HG02798 (cell line): ENCODE results near the gene MANF.

Experiments used
- ATAC-seq: cut with Tn5 transposase; IDR thresholded peaks from one replicate; pipeline ENCODE4 v1.9.1; 2021; ENCODE audit warnings: mild to moderate bottlenecking; ENCODE audit not compliant: unreplicated experiment, poor library complexity

Gene MANF

GRCh38 chr3:51388286-51389029, 3.4 kb downstream of the MANF start:
- ATAC-seq: no peak

DNA sequence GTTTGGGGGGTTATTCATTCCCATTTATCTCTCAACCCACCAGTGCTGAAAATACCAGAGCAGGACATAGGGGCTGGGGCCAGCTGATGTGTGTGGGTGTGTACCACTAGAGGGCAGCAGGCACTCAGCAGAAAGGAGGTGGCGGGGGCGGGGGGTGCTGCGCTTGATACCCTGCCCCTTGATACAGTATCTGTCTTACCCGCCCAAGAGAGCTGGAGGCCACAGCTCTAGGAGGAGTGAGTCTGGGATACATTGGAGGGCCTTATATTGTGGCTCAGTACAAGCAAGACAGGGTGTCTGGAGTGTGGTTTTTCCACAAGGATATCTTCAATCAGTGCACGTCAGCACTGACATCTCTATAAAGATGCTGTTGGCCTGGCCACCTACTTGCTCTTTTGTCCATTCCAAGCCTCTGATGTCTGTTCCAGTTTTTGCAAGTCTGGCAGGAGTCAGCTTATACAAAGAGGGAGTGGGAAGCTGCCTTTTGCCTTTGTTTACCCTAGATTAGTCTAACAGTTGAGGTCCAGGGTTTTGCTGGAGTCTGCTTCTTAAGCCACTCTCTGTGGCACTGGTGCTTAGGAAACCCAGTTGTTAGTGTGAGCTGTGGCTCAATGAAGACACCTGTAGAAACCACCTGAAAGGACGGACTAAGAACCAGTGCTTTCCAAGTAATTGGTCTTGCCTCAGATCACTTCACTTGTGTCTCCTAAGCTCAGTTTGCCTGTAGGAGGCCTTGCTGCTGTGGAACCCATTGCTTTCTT, 4.5 kb downstream of the MANF start:
- ATAC-seq: no peak

GRCh38 chr3:51390246-51391074, 5.4 kb downstream of the MANF start:
- no peak for ATAC-seq

DNA sequence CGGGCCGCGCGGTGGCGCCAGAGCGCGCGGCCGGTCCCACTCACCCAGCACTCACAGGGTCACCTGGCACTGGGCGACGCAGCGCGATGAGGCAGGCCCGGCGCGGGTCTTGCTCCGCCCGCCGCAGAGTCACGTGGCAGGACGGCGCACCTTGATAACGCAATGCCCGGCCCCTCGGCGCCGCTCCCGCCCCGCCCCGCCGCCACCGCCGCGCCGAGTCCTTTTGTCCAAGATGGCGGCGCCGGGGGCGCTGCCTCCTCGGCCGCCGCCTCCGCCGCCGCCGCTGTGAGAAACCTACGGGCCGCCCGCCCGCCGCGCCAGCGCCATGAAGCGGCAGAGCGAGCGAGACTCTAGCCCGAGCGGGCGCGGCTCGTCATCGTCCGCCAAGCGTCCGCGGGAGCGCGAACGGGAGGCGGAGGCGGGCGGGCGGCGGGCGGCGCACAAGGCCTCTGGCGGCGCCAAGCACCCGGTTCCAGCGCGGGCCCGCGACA, 6.0 kb downstream of the MANF start, which contains the start of gene RBM15B:
Gene RBM15B (plus strand): TSS at position 211 of the 491 bp plus-strand sequence. CDS start 115 bp downstream, at position 326.
- ATAC-seq: peak; percentile 94

GRCh38 chr3:51391566-51392354, 6.7 kb downstream of the MANF start:
- ATAC-seq: peak; percentile 16

DNA sequence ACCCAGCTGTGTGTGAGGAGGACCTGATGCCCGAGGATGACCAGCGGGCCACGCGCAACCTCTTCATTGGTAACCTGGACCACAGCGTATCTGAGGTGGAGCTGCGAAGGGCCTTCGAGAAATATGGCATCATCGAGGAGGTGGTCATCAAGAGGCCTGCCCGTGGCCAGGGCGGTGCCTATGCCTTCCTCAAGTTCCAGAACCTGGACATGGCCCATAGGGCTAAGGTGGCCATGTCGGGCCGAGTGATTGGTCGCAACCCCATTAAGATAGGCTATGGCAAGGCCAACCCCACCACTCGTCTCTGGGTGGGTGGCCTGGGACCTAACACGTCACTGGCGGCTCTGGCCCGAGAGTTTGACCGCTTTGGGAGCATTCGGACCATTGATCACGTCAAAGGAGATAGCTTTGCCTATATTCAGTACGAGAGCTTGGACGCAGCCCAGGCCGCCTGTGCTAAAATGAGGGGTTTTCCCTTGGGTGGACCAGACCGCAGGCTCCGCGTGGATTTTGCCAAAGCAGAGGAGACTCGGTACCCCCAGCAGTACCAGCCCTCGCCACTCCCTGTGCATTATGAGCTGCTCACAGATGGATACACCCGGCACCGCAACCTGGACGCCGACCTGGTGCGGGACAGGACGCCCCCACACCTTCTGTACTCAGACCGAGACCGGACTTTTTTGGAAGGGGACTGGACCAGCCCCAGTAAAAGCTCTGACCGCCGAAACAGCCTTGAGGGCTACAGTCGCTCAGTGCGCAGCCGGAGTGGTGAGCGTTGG, 7.5 kb downstream of the MANF start:
- no peak for ATAC-seq

DNA sequence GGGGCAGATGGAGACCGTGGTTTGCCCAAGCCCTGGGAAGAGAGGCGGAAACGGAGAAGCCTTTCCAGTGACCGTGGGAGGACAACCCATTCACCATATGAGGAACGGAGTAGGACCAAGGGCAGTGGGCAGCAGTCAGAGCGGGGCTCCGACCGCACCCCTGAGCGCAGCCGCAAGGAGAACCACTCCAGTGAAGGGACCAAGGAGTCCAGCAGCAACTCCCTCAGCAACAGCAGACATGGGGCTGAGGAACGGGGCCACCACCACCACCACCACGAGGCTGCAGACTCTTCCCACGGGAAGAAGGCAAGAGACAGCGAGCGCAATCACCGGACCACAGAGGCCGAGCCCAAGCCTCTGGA, 8.0 kb downstream of the MANF start:
- no peak for ATAC-seq

DNA sequence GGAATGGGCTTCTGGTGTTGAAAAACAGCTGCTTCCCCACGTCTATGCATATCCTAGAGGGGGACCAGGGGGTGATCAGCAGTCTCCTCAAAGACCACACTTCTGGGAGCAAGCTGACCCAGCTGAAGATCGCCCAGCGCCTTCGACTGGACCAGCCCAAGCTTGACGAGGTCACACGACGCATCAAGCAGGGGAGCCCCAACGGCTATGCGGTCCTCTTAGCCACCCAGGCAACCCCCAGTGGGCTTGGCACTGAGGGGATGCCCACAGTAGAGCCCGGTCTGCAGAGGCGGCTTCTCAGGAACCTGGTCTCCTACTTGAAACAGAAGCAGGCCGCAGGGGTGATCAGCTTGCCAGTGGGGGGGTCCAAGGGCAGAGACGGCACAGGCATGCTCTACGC, 8.5 kb downstream of the MANF start:
- ATAC-seq: no peak

GRCh38 chr3:51394541-51394940, 9.4 kb downstream of the MANF start:
- no peak for ATAC-seq

- no peak for ATAC-seq
Measured at GRCh38 chr3:51395493-51396213, 10.6 kb downstream of the MANF start.

DNA sequence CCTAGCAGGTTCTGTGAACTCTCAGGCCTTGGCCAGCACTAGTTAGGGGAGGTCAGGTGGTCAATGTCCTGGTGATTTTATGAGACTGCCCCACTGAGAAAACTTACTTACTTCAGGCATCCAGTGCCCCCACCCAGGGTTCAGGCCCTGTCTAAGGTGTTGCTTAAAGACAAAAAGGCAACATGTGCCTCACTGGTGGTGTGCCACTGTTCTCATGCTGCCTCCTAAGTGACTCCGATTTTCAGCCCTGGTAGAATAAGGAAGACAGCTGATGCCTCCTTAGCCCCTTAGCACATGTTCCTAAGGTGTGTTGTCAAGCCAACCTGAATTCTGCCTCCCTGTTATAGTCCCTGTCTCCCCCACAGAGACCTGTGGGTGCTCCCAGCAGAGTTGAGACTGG, 11.3 kb downstream of the MANF start:
- no peak for ATAC-seq

DNA sequence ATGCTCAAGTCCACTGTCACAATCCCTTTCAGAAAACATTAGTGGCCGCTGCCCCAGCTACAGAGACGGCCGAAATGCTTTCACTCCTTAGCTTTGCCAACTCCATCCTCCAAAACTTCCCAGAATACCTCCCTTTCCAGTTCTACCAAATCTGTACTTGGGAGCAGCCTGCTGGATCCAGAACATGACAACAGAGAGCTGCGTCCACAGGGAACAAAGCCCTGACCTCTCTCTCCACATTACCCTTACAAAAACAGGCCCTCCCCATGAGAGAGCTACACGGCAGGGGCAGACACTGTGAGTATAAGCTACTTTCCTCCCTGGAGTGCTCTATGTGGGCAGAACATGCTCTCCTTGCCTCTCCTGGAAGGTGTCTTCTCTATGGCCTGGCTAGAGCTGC, 12.3 kb downstream of the MANF start:
- ATAC-seq: no peak

DNA sequence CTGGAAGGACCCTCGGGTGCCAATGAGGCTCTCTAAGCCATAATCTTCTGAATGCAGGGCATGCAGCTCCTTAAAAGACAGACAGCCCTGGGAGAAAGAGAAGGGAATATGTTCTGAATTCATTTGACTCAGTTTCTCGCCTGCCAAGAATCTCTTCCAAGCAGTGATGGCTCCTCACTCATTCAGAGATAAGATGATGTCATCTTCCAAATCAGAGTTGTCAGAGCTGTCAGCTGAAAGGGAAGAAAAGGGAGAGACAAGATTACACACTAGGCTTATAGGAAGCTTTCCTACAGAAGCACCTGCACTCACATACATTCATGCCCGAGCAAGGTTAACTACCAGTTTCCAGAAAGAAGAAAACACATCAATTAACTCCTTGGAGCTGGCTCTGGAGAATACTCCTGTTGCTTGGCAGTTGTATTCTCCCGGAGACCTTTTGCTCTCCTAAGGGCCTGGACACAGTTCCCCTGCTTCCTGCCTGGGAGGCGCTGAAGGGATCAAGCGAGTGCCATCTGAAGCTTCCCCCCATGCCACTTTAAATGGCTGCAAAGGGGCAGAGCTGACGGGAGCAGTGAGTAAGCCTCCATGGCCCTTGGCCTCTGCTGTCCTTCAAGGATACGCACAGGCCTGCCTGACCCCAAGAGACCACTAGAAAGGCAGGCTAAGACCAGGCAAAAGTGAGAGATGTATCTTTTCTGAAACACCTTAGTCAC, 13.7 kb downstream of the MANF start:
- ATAC-seq: no peak

DNA sequence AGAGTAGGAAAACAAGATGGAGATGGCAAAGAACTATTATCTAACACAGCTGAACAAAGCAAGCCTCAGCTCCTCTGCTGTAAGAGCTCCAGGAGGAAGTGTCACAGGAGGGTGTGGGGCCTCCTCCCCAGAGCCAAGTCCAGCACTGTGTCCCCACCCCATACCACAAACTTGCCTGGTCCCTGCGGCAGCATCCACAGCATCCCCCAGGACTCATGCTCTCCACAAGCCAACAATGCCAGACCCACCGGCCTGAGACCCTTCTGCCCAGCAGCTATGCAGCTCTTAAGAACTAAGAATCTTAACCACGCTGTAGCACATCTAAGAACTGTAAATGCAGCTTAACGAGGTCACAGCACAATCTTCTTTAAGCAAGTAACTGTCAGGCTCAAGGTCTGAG, 15.1 kb downstream of the MANF start:
- no peak for ATAC-seq

- no peak for ATAC-seq
Measured at GRCh38 chr3:51401735-51402134, 16.6 kb downstream of the MANF start.

DNA sequence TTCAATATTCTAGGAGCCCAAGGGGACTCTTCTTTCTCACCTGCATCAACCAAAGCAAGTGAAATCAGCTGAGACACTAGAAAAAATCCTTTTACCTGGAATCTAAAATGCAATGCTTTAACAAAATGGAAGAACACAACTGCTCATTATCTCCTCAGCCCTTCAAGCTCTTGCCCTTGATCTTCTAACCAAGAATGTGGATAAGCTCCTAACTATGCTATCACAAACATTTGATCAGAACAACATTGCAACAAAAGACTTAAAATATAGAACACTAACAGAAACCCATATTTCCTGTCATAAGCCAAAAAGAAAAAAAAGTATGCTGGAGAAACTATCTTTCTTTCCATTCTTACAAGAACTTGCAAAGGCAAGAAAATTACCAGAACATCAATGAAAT, 18.6 kb downstream of the MANF start:
- ATAC-seq: no peak

DNA sequence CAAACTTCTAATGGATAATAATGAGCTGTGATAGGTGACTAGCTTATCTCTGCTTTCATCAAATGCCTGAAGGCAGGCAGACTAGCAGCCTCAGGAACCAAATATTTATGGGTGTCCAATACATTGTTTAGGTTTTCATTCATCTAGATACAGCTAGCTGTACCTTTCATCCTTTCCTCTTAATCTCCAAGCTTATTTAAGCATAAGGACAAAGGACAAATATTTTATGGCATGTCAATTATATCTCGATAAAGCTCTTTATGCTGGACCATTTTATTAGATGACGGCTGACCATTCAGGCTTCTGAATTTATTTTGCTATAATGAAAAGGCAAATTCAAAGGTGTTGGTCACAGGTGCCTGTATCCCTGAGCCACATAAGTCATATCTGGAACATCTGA, 22.9 kb downstream of the MANF start:
- ATAC-seq: no peak

DNA sequence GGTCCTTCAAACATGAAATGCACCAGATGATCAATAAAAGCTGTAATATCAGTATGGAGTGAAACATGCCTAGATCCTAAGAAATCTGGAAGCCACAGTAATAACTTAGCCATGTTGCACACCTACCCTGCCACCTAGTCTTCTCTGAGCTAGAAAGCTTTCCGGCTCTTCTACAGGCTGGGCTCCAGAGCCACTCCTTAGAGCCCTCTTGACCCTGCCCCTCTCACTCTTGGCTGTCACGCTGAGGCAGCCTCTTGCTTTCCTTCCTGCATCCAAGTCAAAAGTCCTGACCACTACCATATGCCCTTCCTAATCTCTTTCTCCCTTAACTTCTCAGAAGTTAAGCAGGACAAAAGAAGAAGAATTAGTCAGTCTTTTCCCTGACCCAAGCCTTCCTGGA, 23.7 kb downstream of the MANF start:
- no peak for ATAC-seq
